ENCODE data around the gene CACNA2D1.
"Not testable (repeated sequence)": the region's sequence is repeated elsewhere in the genome, so short reads cannot be mapped to it uniquely, and the experiment has no call there.

CACNA2D1 gene

DNA sequence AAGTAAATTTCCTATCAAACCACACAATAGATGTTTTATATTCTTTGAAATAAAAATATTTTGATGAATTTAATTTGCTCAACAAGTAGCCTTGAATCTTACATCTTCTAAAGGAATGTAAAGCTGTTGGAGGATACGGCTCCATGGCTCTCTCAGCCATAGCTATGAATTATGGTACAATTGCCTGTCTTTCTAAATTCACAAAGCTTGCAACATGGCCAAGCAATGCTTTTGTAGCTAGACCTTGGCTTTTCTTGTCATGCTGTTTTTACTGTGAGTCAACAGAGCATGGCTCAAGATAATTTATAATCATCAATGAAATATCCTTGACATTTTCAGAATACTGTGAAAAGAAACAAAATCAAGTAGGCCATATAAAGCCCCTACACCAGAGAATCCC, 286.7 kb downstream of the CACNA2D1 start:
- no peak for DNase-seq

DNA sequence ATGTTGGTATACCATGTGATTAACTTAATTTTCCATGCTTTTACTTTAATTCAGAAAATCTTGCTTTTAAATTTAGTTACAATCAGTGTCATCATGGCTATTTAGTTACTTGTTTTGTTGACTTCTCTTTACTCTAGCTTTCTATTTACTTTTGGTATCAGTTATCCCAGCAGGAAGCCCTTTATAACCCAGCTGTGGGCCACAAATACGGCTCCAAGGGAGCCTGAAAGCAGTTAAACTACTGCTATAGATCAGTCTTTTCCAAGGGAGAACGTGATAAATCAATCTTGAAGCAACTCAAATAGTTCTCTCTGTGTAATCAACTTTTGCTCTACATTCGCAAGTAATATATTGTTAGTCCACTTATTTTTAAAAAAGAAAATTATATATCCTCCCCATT, 287.4 kb downstream of the CACNA2D1 start:
- no peak for DNase-seq

DNA sequence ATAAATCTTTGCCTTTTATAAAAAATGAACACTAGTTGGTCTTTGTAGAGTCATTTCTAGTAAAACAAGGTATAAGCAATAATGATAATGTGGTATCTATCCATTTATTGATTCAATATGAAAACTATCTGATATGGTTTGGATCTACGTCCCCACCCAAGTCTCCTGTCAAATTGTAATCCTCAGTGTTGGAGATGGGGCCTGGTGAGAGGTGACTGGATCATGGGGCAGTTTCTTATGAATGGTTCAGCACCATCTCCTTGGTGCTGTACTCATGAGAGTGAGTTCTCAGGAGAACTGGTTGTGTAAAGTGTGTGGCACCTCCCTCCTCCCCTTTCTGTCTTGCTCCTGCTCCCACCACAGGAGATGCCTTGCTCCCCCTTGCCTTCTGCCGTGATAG, 288.8 kb downstream of the CACNA2D1 start:
- DNase-seq, result no peak

DNA sequence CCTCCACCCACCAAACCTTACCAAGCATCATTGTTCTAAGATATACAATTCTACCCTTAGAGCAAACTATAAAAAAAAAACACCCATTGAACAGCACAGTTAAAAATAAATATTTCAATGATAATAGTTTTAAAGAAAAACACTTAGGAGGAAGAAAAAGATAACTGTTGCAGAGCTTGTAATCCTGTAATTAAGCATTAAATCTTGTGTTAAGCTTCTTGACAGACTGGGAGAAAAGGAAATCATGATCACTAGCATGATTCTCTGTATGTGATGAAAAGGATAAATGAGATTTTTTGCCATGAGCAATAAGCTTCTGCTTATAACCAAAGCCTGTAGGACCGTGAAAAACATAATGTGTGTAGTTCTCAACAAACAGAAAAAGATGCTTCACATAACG, 289.8 kb downstream of the CACNA2D1 start:
- DNase-seq, result no peak

DNA sequence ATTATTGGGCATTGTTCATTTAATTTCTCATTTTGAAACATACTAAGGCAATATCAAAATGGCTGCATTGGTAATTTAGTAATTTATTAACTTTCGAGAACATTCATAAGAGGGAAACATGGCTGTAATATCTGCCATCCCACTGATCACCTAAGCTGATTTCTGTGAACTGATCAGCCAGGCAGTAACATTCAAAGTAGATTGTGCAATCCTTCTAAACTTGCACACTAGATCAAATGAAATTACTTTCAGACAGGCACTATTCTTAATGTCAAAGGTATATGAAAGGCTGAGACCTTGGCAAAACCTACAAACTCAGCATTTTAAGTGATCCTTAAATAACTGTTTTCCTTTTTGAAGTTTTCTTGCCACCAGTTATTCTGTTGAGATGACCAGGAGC, 290.7 kb downstream of the CACNA2D1 start:
- DNase-seq, result no peak

DNA sequence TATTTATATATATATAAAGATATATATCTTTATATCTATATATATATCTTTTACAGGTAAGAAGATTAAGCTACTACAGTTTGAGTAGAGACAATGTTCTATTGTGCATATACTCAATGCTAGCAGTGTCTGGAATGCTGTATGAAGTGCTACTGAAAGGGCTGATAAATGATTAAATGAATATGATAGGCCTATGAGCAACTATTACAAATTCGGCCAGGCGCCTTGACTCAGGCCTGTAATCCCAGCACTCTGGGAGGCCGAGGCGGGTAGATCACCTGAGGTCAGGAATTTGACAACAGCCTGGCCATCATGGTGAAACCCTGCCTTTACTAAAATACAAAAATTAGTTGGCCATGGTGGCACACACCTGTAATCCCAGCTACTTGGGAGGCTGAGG, 297.1 kb downstream of the CACNA2D1 start:
- DNase-seq, result no peak

DNA sequence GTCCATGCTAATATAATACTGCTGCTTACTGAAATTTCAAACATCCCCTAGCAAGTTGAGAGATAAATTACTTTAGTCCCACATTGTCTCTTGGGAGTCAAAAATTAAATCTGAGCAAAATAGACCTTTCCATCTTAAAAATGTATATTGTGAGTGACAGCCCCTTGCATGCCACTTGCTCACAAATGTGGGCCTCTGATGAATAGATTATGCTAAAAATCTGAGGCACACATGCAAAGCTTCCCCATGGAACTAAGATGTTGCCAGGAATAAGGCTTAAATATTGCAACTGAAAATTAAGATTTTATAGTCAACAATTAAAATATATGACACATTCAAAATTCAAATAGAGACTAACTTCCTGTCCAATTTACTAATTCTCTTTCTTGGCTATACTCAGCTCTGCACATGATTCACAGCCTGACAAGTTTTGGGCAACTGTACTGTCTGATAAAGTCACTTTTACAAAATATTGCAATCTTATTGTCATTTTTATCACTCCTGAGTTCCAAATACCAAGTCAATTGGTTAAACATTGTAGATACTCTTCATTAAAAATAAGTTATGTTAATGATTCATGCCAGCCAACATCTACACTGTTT, 301.2 kb downstream of the CACNA2D1 start:
- no peak for DNase-seq

DNA sequence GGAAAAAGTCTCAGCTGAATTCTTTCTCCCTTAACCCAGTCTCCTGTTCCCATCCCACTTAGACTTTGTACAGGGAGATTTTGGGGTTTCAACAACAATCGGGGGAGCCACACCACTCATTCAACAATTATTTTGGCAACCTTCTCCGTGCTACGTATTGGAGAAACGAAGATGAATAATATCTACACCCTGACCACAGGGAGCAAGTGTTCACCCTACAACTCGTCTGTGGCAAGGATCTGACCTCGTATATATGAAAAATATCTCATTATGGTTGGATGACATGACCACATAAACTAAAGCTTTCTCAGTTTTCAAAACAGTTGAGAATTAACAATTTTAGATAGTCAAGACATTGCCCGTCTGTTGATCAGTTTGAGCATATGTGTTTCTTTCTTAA, 302.1 kb downstream of the CACNA2D1 start:
- DNase-seq, result no peak

DNA sequence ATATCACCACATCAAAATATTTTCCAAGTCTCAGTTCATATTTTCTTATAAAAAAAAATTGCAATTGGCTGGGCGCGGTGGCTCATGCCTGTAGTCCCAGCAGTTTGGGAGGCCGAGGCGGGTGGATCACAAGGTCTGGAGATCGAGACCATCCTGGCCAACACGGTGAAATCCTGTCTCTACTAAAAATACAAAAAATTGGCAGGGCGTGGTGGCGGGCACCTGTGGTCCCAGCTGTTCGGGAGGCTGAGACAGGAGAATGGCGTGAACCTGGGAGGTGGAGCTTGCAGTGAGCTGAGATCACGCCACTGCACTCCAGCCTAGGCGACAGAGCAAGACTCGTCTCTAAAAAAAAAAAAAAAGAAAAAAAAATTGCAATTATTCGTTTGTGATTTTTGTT, 303.0 kb downstream of the CACNA2D1 start:
- not testable (repeated sequence) for DNase-seq

DNA sequence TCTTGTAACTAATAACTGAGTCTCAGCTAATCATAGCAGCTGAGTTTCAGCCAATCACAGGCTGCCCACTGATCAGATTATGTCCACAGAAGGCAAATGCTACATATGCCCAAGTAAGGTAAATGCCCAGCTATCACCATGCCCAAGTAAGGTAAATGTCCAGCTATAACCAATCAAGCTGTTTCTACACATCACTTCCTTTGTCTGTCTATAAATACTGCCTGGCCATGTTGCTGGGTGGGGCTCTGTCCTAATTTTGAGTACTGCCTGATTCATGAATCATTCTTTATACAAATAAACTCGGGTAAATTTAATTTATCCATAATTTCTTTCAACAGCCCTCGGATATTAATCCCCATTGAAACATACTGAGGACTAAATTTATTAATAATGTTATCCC, 312.4 kb downstream of the CACNA2D1 start:
- no peak for DNase-seq

DNA sequence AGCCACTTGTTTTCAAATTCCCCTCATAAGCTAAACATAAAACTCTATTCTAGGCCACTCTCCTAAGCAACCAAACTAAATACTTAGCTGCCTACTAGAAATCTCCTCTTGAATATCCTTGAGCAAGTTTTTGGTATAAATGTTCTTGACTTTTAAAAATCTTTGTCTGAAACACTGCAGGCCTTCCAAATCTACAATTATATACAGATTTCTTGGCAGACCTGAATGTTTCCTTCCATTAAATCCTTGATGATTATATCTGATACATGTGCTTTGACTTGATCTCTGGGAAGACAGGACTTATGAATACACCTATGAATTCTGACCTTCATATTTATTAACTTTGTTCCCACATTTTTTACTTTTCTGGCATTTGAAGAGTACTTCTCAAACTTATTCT, 314.5 kb downstream of the CACNA2D1 start:
- no peak for DNase-seq

DNA sequence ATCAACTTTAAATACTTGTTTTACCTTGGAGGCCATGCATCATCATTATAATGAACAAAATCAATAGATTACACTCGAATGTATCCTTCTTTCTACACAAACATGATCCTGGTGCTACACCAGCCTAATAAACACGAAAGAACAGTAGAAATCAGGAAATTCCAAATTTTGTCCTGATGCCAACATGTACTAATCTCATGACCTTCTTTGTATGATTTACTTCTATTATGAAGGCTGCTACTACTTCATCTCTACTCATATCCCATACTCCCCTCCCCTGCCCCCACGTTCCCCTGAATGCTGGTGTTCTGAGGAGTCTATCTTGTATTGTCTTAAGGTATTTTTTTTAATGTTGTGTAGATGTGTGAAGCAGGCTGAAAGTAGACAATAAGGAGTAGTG, 315.0 kb downstream of the CACNA2D1 start:
- DNase-seq, result no peak

DNA sequence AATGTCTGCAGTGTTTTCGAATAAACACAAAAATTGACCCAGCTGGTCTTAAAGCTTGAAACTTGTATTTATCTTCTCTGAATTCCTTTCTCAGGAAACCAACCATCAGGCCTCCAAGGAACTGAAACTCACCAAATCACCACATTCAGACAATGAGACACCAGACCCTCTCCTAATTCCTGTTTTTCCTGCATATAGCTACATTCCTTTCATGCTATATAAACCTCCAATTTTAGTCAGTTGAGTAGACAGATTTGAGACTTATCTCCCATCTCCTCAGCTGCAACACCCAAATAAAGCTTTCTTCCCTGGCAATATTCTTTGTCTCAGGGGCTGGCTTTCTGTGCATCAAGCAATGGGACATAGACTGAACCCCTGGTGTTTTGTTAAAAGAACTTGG, 317.0 kb downstream of the CACNA2D1 start:
- no peak for DNase-seq

DNA sequence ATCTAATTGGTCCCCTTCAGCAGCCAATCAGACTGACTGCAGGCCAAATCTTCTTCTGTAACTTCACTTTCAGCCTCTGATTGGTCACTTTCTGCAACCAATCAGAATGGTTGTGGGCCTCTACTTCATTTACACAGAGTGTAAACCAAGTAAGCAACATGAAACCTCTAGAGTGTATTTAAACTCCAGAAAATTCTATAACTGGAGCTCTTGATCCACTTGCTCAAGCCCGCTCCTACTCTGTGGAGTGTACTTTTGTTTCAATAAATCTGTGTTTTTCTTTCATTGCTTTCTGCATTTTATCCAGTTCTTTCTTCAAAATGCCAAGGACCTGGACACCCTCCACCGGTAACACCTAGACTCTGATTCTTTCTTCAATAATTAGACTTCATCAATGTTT, 319.1 kb downstream of the CACNA2D1 start:
- no peak for DNase-seq

DNA sequence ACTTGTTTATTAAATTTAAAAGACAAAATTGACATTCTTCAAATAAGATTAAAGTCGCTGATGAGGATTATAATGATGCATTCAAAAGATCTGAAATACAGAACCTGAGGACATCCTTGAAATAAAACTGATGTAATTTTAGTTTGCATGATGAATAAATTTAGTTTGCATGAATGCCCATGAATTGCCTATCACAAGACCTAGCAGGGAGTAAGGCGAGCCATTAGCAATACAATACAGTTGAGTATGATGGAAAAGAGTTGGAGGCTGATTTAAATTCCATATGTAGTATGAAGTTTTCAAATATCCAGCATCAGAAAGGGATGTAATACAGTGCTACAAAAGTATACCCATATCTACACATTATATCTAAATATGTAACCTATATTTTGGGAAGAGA, 321.3 kb downstream of the CACNA2D1 start:
- DNase-seq, result no peak

DNA sequence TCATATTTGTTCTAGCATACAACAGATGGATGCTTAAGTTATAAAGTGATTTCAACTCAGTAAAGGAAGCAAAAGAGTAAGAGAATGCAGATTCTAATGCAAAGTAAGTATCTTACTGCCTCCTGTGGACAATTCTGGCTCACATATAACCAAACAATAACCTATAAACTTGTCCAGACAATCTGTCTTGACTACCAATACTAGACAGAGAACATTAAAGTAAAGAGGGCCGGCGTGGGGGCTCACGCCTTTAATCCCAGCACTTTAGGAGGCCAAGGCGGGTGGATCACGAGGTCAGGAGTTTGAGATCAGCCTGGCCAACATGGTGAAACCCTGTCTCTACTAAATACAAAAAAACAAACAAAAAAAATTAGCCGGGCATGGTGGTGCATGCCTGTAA, 329.3 kb downstream of the CACNA2D1 start:
- DNase-seq, result no peak

DNA sequence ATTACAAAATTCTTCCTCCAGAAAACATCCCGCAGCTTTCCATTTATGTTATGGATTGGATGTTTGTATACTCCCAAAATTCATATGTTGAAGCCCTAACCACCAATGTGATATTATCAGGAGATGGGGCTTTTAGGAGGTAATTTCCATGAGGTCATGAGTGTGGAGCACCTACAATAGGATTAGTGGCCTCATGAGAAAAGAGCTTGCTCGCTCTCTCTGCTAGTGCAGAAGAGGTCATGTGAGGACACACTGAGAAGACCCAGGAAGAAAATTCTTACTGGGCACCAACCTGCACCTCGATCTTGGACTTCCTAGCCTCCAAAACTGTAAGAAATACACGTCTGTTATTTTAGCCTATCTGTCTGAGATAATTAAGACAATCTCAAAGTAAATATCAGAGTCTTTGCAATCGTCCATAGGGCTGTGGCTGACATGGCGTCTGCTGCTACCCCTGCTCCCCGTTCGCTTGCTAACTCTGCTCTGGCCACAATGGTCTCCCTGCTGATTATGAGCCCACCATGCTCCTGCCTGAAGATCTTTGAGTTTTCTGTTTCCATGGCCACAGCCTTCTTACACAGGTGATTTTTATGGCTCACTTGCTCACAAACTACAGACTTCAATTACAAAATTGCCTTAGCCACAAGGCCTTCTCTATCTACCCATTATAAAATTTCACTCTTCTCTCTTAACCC, 333.3 kb downstream of the CACNA2D1 start:
- no peak for DNase-seq

DNA sequence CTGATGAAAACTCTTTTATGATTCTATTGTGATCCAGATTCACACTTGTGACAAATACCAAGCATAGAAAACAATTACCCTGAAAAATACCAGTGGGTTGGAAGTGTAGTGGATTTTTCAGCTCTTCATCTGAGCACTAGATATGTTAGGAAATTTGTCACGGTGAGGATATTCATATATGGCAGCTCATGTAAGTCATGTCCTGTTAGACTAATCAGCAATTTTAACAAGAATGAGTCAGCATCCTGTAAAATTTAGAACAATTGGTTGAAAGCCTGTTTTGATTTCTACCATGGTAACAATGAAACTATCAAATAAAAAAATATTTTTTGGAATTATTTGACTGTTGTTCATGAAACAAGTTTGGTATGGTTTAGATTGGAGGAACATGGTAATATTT, 334.3 kb downstream of the CACNA2D1 start:
- no peak for DNase-seq

DNA sequence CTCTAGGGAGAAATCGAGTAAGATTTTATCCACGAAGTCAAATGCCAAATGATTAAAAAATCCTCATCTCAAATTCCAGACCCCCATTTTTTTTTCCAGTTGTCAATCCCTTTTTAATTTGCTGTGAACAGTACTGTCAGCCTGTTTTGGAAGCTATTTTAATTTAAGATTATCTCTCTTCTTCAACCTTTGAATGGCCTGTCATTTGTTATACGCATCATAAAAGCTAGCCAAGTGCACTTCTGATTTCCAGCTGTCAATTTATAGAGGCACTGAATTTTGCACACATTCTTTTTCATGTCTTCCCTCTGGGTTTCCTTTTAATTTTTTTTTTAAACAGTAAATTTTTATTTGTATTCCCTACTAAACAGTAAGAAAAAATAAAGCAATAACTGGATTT, 337.4 kb downstream of the CACNA2D1 start:
- DNase-seq, result no peak

DNA sequence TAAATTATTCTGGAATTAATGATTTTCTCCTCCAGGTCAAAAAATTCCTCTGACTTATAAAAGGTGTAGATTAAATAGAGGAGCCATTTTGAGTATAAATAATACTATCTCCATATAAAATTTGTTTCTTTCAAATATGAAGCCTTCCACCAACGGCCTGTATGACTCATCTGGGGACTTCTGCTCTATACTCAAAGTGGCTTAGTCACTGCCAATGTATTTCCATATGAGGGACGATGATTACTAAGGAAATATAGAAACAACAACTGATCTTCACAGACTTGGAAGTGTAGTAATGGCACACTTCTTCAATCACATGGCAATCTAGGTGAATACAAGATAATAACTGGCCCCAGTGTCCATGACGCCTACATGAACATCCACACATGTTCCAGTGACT, 338.1 kb downstream of the CACNA2D1 start:
- no peak for DNase-seq

DNA sequence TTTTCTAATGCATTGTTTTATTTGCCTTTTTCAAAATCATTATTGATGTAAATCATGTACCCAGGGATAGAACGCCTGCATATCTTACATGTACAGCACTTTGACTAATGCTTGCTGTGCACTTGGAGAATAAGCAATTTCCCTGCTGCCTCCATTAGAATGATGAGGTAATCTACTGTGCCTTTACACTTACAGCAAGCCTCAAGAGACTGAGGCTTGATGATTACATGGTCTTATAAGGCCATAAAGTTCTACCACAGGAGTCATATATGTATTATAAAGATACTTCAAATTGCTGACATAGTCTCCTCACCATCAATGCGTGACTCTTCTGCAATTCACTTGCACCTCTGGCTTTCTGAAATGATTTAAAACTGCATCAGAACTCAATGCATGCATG, 345.2 kb downstream of the CACNA2D1 start:
- no peak for DNase-seq

DNA sequence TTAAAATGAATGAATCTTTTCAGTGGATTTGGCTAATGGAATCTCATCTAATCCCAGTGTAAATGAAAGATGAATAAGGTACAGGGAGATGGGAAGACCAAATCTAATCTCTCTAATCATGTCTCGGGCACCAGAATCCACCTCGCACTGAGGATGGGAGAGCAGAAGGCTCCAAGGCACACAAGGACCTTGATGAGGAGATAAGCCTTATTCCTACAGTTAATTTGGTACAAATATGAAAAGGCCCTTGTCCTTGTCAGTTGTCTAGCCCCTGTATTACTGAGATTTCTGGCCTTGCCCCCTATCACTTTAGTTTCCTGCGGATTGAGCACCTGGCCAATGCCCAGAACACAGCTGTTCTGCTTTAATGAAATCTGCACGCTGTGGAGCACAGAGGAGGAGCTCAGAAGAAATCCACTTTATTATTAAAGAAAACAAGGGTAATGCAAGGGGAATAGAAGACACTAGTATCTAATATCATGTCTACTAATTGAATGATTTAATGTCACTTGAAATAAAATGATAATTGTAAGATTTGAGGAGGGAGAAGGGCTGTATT, 352.4 kb downstream of the CACNA2D1 start:
- DNase-seq, result no peak

DNA sequence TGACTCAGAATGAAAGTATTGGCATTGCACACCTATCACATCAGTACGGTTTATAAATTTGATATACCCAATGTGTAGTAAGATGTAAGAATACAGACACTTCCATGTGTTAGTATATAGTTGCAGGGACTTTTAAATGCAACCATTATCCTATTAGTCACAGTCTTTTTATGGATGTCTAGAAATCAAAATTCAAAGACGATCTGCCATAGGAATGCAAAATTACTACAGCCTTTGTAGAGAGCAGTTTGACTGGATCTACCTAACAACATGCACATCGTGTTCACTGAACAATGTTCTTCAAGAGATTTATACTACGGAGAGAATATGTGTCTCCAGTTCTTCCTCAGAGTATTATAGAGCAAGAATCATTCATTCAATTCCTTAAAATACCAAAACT, 356.5 kb downstream of the CACNA2D1 start:
- no peak for DNase-seq

DNA sequence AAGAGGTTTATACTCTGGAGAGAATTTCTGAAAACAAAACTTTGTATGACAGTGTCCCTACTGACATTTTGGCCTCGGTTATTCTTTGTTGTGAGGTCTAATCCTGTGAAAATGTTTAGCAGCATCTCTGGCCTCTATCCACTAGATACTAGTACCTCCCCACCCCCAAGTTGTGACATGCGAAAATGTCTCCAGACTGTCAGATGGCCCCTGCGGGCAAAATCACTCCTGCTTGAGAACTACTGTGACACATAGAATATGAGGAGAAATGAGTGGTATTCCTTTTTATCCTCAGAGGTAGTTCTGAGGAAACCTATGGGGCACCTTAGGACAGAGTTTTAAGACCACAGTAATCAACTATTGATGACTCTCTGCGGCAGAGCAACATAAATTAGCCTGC, 358.5 kb downstream of the CACNA2D1 start:
- no peak for DNase-seq

DNA sequence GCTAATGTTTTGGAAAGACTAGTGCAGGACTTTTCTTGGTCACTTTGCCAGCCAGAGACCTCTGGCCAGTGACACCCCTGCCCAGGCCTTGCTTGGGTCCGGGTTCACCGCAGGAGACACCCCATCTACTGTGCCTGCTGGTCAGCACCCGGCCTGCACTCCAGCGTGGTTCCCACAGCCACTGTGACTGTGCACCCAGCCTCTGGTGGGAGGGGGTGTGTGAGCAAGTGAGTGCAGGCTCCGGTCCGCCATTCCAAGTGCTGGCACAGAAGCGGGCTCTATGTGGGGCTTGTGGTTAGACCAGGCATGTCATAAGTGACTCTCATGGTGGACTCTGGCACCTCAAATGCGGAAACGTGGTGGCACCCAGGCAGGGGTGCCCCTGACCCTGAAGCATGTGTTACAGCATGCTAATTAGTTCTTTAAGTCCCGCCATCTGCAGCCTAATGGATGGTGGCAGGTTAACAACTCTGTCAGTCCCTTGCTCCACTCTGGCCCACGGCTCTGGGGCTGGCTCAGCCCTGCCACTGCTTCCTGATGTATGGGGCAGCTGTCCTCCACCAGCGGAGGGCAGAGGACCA, 361.8 kb downstream of the CACNA2D1 start:
- DNase-seq, result no peak
